Upper lobe of right lung (tissue), 1 donor: ENCODE measurements around the gene ACSL4. TPM values are rescaled to one million over a fixed set of nuclear protein-coding genes. Genes with fewer than 3 reads are reported as not detected.
"Not testable (repeated sequence)": the region's sequence is repeated elsewhere in the genome, so short reads cannot be mapped to it uniquely, and the experiment has no call there.

ENCODE experiments used
- ATAC-seq: fragments of 200-7000 bp; cut with Tn5 transposase; one replicate; pipeline ENCODE4 v1.9.1; 2020; ENCODE audit warnings: mild to moderate bottlenecking, moderate library complexity
- DNase-seq: peaks from one replicate; pipeline ENCODE4 v3.0.0-alpha.2; 2020
- H3K27ac ChIP-seq: fragments of 200-600 bp; one replicate; pipeline ENCODE4 v1.8.0; 2022
- H3K27me3 ChIP-seq: fragments of 200-600 bp; one replicate; pipeline ENCODE4 v1.8.0; 2022; ENCODE audit warnings: mild to moderate bottlenecking
- H3K36me3 ChIP-seq: fragments of 200-600 bp; one replicate; pipeline ENCODE4 v1.8.0; 2022
- H3K4me1 ChIP-seq: fragments of 200-600 bp; one replicate; pipeline ENCODE4 v1.8.0; 2022
- H3K4me3 ChIP-seq: fragments of 200-600 bp; one replicate; pipeline ENCODE4 v1.8.0; 2022; ENCODE audit warnings: mild to moderate bottlenecking
- H3K9me3 ChIP-seq: fragments of 200-600 bp; one replicate; pipeline ENCODE4 v1.8.0; 2022
- CTCF ChIP-seq: fragments of 200-600 bp; IDR thresholded peaks from one replicate; pipeline ENCODE4 v1.8.0; 2022; ENCODE audit warnings: antibody characterized with exemption
- intact Hi-C: fragments of 100-400 bp; cut with DNase I; formaldehyde crosslinking; loops from one replicate; pipeline ENCODE4 v1.11.0; 2022
- total RNA-seq: library from RNA; stranded (reverse); fragmentation: NEBNext Ultra II Directional; extraction: Animal tissue kit (Norgen Biotek cat#: 25700); gene quantifications from one replicate; pipeline ENCODE4 v1.2.1, GENCODE V29; 2021
- donor health status: DM: no; HTN: yes; CAD: no; lungs with severe emphysema.

Gene ACSL4
- total RNA-seq, 1 donor from 2014 or later = 140 TPM

GRCh38 chrX:109643687-109644086, 89.4 kb downstream of the ACSL4 start:
- Histone ChIP-seq H3K36me3 (no peaks in the 10 kb centered on the region), H3K9me3 (no peaks in the 10 kb centered on the region), H3K4me1 (no peaks in the 10 kb centered on the region), H3K27ac (no peak overlapping the region), H3K4me3 (no peak overlapping the region), H3K27me3 (no peaks in the 10 kb centered on the region)
- no peak for TF ChIP-seq CTCF
- no peak for ATAC-seq
- intact Hi-C loops = no loop called here
- DNase-seq = no peak

- DNase-seq = no peak
- intact Hi-C loops = loop anchor here (10.0 kb wide), 1 partner anchor 153 kb away; the partner anchor contains the start of gene GUCY2F
- Histone ChIP-seq H3K27ac (no peak overlapping the region), H3K4me3 (no peak overlapping the region), H3K9me3 (no peaks in the 10 kb centered on the region), H3K27me3 (no peaks in the 10 kb centered on the region), H3K4me1 (no peaks in the 10 kb centered on the region), H3K36me3 (no peaks in the 10 kb centered on the region)
- ATAC-seq = no peak
- TF ChIP-seq CTCF = no peak
These were observed 94.9 kb downstream of the ACSL4 start for GRCh38 chrX:109638158-109638557.

GRCh38 chrX:109637477-109637876, 95.6 kb downstream of the ACSL4 start:
- not testable (repeated sequence) for H3K9me3 ChIP-seq, ATAC-seq, H3K27ac ChIP-seq, H3K36me3 ChIP-seq, H3K4me3 ChIP-seq, DNase-seq, H3K27me3 ChIP-seq, H3K4me1 ChIP-seq
- intact Hi-C loops = loop anchor here (10.0 kb wide), 1 partner anchor 153 kb away; the partner anchor contains the start of gene GUCY2F

DNA sequence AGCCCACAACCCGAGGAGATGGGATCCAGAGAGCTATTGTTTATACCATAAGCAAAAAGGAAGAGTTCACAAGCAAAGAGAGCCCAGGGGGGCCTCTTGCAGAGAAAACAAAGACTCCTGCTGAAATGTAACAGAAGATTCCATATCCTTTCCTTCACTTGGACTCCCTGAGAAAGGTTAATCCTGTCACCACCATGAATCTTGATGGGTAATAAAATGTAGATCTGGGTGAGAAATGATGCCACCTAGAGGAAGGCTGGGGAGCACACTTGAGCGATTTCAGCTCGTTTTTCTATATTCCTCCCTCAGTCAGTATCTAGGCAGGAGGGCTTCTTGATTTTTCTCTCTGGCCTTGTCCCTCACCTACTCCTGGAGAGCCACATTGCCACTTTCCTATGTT, 97.9 kb downstream of the ACSL4 start:
- intact Hi-C loops = loop anchor here (10.0 kb wide), 1 partner anchor 150 kb away; the partner anchor contains the start of gene GUCY2F
- no peaks in the 10 kb centered on the region for H3K4me1 ChIP-seq
- TF ChIP-seq CTCF = peak; percentile 37
- DNase-seq (no peak), ATAC-seq (peak; percentile 63)
- no peaks in the 10 kb centered on the region for H3K27me3 ChIP-seq
- H3K27ac ChIP-seq = no peak overlapping the region
- H3K9me3 ChIP-seq = no peaks in the 10 kb centered on the region
- no peak overlapping the region for H3K4me3 ChIP-seq
- H3K36me3 ChIP-seq = no peaks in the 10 kb centered on the region

DNA sequence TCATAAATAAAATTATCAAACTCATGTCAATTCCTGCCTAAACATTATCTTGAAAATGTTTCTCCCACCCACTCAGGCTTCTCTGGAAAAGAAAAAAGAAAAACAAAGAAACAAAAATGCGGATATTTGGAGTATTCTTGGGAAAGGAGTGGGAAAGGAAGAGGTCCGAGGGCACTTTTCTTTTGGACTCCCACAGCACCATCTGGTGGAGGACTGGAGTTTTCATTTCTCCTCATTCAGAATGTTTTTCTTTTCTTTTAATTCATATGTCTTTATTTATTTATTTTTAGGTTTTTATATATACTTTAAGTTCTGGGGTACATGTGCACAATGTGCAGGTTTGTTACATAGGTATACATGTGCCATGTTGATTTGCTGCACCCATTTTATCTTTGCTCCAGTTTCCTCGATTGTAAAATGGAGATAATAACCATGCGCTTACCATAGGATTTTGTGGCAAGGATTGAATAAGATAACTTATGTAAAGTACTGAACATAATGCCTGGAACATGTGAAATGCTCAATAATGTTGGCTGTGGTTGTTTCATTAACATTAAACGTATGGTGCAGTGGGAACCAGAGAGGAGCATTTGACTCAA, 100.1 kb downstream of the ACSL4 start:
- no peak for ATAC-seq
- Histone ChIP-seq H3K4me3 (no peak overlapping the region), H3K27me3 (no peaks in the 10 kb centered on the region), H3K4me1 (no peaks in the 10 kb centered on the region), H3K9me3 (no peaks in the 10 kb centered on the region), H3K27ac (no peak overlapping the region), H3K36me3 (no peaks in the 10 kb centered on the region)
- intact Hi-C loops = loop anchor here (10.0 kb wide), 1 partner anchor 148 kb away; the partner anchor contains the start of gene GUCY2F
- no peak for DNase-seq
- peak; percentile 40 for TF ChIP-seq CTCF

DNA sequence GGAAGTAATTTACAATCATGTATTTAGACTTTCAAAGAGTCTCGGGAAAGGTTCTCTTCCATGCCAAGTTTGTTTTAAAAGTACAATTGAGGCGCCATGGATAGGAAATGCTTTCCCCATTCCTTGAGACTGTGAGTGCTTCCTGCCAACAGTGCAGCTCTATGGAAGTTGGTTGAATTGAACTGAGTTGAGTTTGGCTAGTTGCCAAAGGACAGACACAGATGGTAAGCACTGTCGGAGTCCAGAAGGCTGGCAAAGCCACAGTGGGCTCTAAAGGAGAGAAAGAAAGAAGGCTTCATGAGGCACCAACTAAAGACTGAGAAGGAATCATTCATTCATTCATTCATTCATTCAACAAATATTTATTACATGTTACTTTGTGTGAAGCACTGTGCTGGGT, 103.7 kb downstream of the ACSL4 start:
- no peak for TF ChIP-seq CTCF
- Histone ChIP-seq H3K36me3 (no peaks in the 10 kb centered on the region), H3K27ac (no peak overlapping the region), H3K4me3 (no peak overlapping the region), H3K4me1 (no peaks in the 10 kb centered on the region), H3K9me3 (no peaks in the 10 kb centered on the region), H3K27me3 (no peaks in the 10 kb centered on the region)
- intact Hi-C loops = no loop called here
- DNase-seq (no peak), ATAC-seq (no peak)
